SK-N-SH (cell line): ENCODE data around the gene PTPRG.

Experiments
- EP300 ChIP-seq, 2 experiments: IDR thresholded peaks; 2 replicates each; pipeline versions ENCODE4 v1.4.0 to v1.6.1; 2012; ENCODE audit warnings: borderline replicate concordance in 1 of 2, low read depth in 1 of 2, low read length in 1 of 2
- EZH2phosphoT487 ChIP-seq: fragments of 200-600 bp; sonication (generic); IDR thresholded peaks from 2 replicates; pipeline ENCODE4 v1.6.1; 2017; ENCODE audit warnings: low read depth, mixed run types, mild to moderate bottlenecking, antibody characterized with exemption, moderate library complexity, borderline replicate concordance
- GABPA ChIP-seq: IDR thresholded peaks from 2 replicates; pipeline ENCODE4 v1.4.0; 2012; ENCODE audit warnings: low read depth, mild to moderate bottlenecking
- POLR2AphosphoS5 ChIP-seq: IDR thresholded peaks from 2 replicates; pipeline ENCODE4 v1.6.1; 2012; ENCODE audit warnings: low read depth, low read length
- TAF1 ChIP-seq: IDR thresholded peaks from 2 replicates; pipeline ENCODE4 v1.6.1; 2012; ENCODE audit warnings: low read depth, mild to moderate bottlenecking, low read length, moderate library complexity, borderline replicate concordance
- TCF12 ChIP-seq: IDR thresholded peaks from 2 replicates; pipeline ENCODE4 v1.4.0; 2012
- TEAD4 ChIP-seq: IDR thresholded peaks from 2 replicates; pipeline ENCODE4 v1.4.0; 2012; ENCODE audit warnings: mild to moderate bottlenecking, borderline replicate concordance; ENCODE audit not compliant: insufficient read depth
- TF ChIP-seq, protein P1 (sequence below): fragments of 200-600 bp; sonication (generic); IDR thresholded peaks from 2 replicates; pipeline ENCODE4 v1.6.1; 2017; ENCODE audit warnings: antibody characterized with exemption, mild to moderate bottlenecking, moderate library complexity
- TF ChIP-seq, protein P2 (sequence below): IDR thresholded peaks from 2 replicates; pipeline ENCODE4 v1.4.0; 2012; ENCODE audit warnings: low read depth
- TF ChIP-seq, protein P3 (sequence below): IDR thresholded peaks from 2 replicates; pipeline ENCODE4 v1.6.1; 2012; ENCODE audit warnings: mild to moderate bottlenecking, low read depth, low read length, moderate library complexity
- TF ChIP-seq, protein P4 (sequence below): IDR thresholded peaks from 2 replicates; pipeline ENCODE4; 2012
- TF ChIP-seq, protein P5 (sequence below): fragments of 150-350 bp; IDR thresholded peaks from 2 replicates; pipeline ENCODE4 v1.6.1; 2017; ENCODE audit warnings: antibody characterized with exemption, low read length, low read depth, borderline replicate concordance

DNA sequence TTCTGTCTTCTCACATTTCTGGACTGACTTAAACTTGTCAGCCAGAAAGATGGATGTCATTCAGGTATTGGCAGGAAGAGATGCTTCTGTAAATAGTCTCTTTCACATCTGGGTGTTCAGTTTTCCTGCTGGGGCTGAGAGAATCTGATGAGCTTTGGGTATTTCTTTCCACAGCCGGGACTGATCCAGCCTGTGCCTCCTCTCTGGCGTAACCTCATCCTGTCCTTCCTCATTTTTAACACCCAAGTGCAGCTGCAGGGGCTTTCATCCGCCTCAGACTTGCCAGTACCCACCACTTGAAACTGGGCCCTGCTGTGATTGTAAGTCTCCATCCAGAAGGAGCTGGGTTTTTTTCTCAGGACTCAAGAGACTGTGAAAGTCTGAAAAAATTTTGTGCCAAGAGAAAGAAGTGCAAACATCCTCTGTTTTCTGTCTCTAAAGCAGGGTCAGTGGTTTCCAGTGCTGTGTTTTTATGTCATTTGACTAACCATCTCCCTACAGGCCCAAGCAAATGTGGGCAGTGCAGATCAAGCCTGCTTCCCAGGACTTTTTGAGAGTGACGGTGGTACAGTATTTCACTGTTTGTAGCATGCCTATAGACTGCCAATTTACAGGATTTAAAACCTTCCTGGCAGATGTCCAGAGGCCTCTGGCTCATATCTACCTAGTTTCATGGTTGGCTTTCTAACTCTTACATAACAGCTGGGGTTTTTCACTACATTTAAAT, 342.7 kb downstream of the PTPRG start:
- TF ChIP-seq, protein P1, sequence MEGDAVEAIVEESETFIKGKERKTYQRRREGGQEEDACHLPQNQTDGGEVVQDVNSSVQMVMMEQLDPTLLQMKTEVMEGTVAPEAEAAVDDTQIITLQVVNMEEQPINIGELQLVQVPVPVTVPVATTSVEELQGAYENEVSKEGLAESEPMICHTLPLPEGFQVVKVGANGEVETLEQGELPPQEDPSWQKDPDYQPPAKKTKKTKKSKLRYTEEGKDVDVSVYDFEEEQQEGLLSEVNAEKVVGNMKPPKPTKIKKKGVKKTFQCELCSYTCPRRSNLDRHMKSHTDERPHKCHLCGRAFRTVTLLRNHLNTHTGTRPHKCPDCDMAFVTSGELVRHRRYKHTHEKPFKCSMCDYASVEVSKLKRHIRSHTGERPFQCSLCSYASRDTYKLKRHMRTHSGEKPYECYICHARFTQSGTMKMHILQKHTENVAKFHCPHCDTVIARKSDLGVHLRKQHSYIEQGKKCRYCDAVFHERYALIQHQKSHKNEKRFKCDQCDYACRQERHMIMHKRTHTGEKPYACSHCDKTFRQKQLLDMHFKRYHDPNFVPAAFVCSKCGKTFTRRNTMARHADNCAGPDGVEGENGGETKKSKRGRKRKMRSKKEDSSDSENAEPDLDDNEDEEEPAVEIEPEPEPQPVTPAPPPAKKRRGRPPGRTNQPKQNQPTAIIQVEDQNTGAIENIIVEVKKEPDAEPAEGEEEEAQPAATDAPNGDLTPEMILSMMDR: no peak
- TF ChIP-seq, protein P2, sequence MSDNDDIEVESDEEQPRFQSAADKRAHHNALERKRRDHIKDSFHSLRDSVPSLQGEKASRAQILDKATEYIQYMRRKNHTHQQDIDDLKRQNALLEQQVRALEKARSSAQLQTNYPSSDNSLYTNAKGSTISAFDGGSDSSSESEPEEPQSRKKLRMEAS: no peak
- no peak for TF ChIP-seq GABPA
- no peak for TF ChIP-seq EZH2phosphoT487
- no peak for TF ChIP-seq EP300 (IDR thresholded peaks at IDR 0.05; ENCODE audit: borderline replicate concordance in 1 of 2, low read depth in 1 of 2, low read length in 1 of 2)
- TF ChIP-seq TEAD4: no peak
- TF ChIP-seq, protein P3, sequence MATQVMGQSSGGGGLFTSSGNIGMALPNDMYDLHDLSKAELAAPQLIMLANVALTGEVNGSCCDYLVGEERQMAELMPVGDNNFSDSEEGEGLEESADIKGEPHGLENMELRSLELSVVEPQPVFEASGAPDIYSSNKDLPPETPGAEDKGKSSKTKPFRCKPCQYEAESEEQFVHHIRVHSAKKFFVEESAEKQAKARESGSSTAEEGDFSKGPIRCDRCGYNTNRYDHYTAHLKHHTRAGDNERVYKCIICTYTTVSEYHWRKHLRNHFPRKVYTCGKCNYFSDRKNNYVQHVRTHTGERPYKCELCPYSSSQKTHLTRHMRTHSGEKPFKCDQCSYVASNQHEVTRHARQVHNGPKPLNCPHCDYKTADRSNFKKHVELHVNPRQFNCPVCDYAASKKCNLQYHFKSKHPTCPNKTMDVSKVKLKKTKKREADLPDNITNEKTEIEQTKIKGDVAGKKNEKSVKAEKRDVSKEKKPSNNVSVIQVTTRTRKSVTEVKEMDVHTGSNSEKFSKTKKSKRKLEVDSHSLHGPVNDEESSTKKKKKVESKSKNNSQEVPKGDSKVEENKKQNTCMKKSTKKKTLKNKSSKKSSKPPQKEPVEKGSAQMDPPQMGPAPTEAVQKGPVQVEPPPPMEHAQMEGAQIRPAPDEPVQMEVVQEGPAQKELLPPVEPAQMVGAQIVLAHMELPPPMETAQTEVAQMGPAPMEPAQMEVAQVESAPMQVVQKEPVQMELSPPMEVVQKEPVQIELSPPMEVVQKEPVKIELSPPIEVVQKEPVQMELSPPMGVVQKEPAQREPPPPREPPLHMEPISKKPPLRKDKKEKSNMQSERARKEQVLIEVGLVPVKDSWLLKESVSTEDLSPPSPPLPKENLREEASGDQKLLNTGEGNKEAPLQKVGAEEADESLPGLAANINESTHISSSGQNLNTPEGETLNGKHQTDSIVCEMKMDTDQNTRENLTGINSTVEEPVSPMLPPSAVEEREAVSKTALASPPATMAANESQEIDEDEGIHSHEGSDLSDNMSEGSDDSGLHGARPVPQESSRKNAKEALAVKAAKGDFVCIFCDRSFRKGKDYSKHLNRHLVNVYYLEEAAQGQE: no peak
- TF ChIP-seq, protein P4, sequence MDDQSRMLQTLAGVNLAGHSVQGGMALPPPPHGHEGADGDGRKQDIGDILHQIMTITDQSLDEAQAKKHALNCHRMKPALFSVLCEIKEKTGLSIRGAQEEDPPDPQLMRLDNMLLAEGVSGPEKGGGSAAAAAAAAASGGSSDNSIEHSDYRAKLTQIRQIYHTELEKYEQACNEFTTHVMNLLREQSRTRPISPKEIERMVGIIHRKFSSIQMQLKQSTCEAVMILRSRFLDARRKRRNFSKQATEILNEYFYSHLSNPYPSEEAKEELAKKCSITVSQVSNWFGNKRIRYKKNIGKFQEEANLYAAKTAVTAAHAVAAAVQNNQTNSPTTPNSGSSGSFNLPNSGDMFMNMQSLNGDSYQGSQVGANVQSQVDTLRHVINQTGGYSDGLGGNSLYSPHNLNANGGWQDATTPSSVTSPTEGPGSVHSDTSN: peak; percentile 51
- TF ChIP-seq, protein P5, sequence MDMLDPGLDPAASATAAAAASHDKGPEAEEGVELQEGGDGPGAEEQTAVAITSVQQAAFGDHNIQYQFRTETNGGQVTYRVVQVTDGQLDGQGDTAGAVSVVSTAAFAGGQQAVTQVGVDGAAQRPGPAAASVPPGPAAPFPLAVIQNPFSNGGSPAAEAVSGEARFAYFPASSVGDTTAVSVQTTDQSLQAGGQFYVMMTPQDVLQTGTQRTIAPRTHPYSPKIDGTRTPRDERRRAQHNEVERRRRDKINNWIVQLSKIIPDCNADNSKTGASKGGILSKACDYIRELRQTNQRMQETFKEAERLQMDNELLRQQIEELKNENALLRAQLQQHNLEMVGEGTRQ: no peak
- peak; percentile 17; the same call in 1 of the 2 replicates for TF ChIP-seq TCF12
- no peak for TF ChIP-seq POLR2AphosphoS5
- no peak for TF ChIP-seq TAF1
